SKM-1 treated with dmso at 0.1 percent for 144 hours (cell line): ENCODE data around the gene PEF1.

Source experiments
- DNase-seq: peaks from one replicate; lab custom pipeline; 2025; ENCODE audit not compliant: unreplicated experiment; lab: John Stamatoyannopoulos, UW

PEF1 gene

GRCh38 chr1:31671561-31672201, 27.0 kb upstream of the PEF1 start:
- DNase-seq: no peak

GRCh38 chr1:31671147-31671546, 26.5 kb upstream of the PEF1 start:
- DNase-seq: no peak

GRCh38 chr1:31670593-31670964, 25.9 kb upstream of the PEF1 start:
- DNase-seq: no peak

- peak; percentile 13 for DNase-seq
Measured at GRCh38 chr1:31669786-31670592, 25.3 kb upstream of the PEF1 start.

- no peak for DNase-seq
Measured at GRCh38 chr1:31669433-31669785, 24.7 kb upstream of the PEF1 start.

GRCh38 chr1:31668303-31668883, 23.7 kb upstream of the PEF1 start:
- no peak for DNase-seq

GRCh38 chr1:31667065-31667785, 22.5 kb upstream of the PEF1 start:
- DNase-seq: no peak

- DNase-seq: no peak
Measured at GRCh38 chr1:31666263-31666963, 21.7 kb upstream of the PEF1 start.

- no peak for DNase-seq
Measured at GRCh38 chr1:31665234-31665878, 20.7 kb upstream of the PEF1 start.

- no peak for DNase-seq
Measured at GRCh38 chr1:31664528-31664927, 19.9 kb upstream of the PEF1 start.

GRCh38 chr1:31663622-31664452, 19.2 kb upstream of the PEF1 start:
- peak; percentile 10 for DNase-seq

- DNase-seq: no peak
Measured at GRCh38 chr1:31662463-31662862, 17.8 kb upstream of the PEF1 start.

GRCh38 chr1:31661856-31662255, 17.2 kb upstream of the PEF1 start:
- no peak for DNase-seq

- DNase-seq: no peak
Measured at GRCh38 chr1:31660871-31661455, 16.3 kb upstream of the PEF1 start.

- DNase-seq: no peak
Measured at GRCh38 chr1:31659889-31660288, 15.2 kb upstream of the PEF1 start.

- DNase-seq: no peak
Measured at GRCh38 chr1:31658721-31659120, 14.0 kb upstream of the PEF1 start.

GRCh38 chr1:31657972-31658510, 13.4 kb upstream of the PEF1 start:
- peak; percentile 62 for DNase-seq

GRCh38 chr1:31657020-31657804, 12.5 kb upstream of the PEF1 start:
- DNase-seq: no peak
